ENCODE data around the gene SPEF2.

GRCh38 chr5:35826554-35826953, 208.9 kb downstream of the SPEF2 start:
- TF ChIP-seq CTCF (conservative IDR thresholded peaks at IDR 0.05) (no peak), EZH2 (IDR thresholded peaks at IDR 0.05; ENCODE audit: low read depth) (no peak)
